NT2/D1 (cell line): ENCODE results near the gene TAF11L8.
"Not testable (repeated sequence)": the region's sequence is repeated elsewhere in the genome, so short reads cannot be mapped to it uniquely, and the experiment has no call there.

Source experiments
- DNase-seq: peaks from one replicate; pipeline ENCODE4 v3.0.0-alpha.2; 2011; ENCODE audit warnings: low read depth, low spot score
- H3K27me3 ChIP-seq: 2 replicates; pipeline ENCODE4 v1.6.0; 2011; ENCODE audit warnings: mild to moderate bottlenecking; ENCODE audit not compliant: insufficient read length, insufficient read depth
- H3K36me3 ChIP-seq: 2 replicates; pipeline ENCODE4 v1.6.1; 2011; ENCODE audit warnings: mild to moderate bottlenecking, low read length, mixed read lengths; ENCODE audit not compliant: insufficient read depth, insufficient read length
- H3K4me1 ChIP-seq: 2 replicates; pipeline ENCODE4 v1.5.1; 2011; ENCODE audit not compliant: insufficient read depth, insufficient read length
- H3K4me3 ChIP-seq: 2 replicates; pipeline ENCODE4 v1.5.1; 2011; ENCODE audit warnings: low read depth; ENCODE audit not compliant: insufficient read length
- H3K9ac ChIP-seq: 2 replicates; pipeline ENCODE4 v1.6.0; 2011; ENCODE audit warnings: low read depth; ENCODE audit not compliant: insufficient read length
- H3K9me3 ChIP-seq: 2 replicates; pipeline ENCODE4 v1.5.1; 2011; ENCODE audit warnings: mild to moderate bottlenecking, low read length; ENCODE audit not compliant: insufficient read depth
- SUZ12 ChIP-seq: IDR thresholded peaks from 2 replicates; pipeline ENCODE4 v1.6.1; 2011; ENCODE audit not compliant: insufficient read length, insufficient read depth; ENCODE audit errors: extremely low read depth
- YY1 ChIP-seq: IDR thresholded peaks from 2 replicates; pipeline ENCODE4 v1.6.1; 2011; ENCODE audit not compliant: insufficient read length, insufficient read depth
- ZNF274 ChIP-seq: IDR thresholded peaks from 2 replicates; pipeline ENCODE4 v1.6.1; 2011; ENCODE audit warnings: mild to moderate bottlenecking, low read depth, low read length

The TAF11L8 gene

DNA sequence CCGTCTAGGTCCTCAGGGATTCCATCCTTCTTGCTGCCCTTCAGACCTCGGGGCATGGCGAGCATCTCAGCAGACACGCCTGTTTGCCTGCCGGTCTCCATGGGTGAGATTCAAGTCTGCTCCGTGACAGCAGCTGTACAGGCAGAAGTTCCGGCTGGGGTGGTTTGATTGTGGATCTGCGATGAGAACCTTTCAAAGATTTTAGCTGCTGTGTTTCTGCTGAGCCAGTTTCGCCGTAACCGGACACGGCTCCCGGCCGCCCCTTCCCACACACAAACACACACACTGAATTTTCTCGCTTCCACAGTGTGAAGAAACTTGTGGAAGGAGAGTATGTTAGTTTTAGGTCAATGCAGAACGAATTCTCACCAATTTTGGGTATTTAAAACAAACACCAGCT, at the start of gene TAF11L8:
TAF11L8 (minus strand) TSS at position 101 of the 400 bp plus-strand sequence.
- H3K27me3 ChIP-seq, H3K4me1 ChIP-seq, H3K4me3 ChIP-seq, H3K9ac ChIP-seq, DNase-seq, H3K36me3 ChIP-seq, H3K9me3 ChIP-seq: not testable (repeated sequence)

DNA sequence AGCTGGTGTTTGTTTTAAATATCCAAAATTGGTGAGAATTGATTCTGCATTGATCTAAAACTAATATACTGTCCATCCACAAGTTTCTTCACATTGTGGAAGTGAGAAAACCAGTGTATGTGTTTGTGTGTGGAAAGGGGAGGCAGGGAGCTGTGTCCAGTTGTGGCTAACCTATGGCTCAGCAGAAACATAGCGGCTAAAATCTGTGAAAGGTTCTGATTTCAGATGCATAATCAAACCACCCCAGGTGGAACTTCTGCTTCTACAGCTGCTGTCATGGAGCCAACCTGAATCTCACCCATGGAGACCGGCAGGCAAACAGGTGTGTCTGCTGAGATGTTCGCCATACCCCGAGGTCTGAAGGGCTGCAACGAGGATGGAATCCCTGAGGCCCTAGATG, 43.4 kb upstream of the TAF11L8 start, which contains the start of gene TAF11L14:
TAF11L14 (plus strand) TSS at position 301 of the 400 bp plus-strand sequence.
- no peak for TF ChIP-seq SUZ12
- TF ChIP-seq ZNF274, result no peak
- TF ChIP-seq YY1, result no peak
- H3K36me3 ChIP-seq, result no peaks in the 10 kb centered on the region
- H3K4me3 ChIP-seq, result no peak within 1 kb of the TSS
- H3K9ac ChIP-seq, result no peak within 1 kb of the TSS
- no peak for DNase-seq
- no peaks in the 10 kb centered on the region for H3K27me3 ChIP-seq
- no peaks in the 10 kb centered on the region for H3K9me3 ChIP-seq
- H3K4me1 ChIP-seq, result no peaks in the 10 kb centered on the region

GRCh38 chr5:17631788-17632187, 41.0 kb upstream of the TAF11L8 start, which contains the start of gene TAF11L13:
Gene TAF11L13 (plus strand): TSS chr5:17632088.
- H3K9ac ChIP-seq, H3K36me3 ChIP-seq, H3K27me3 ChIP-seq, H3K4me3 ChIP-seq, H3K4me1 ChIP-seq, DNase-seq, H3K9me3 ChIP-seq: not testable (repeated sequence)

DNA sequence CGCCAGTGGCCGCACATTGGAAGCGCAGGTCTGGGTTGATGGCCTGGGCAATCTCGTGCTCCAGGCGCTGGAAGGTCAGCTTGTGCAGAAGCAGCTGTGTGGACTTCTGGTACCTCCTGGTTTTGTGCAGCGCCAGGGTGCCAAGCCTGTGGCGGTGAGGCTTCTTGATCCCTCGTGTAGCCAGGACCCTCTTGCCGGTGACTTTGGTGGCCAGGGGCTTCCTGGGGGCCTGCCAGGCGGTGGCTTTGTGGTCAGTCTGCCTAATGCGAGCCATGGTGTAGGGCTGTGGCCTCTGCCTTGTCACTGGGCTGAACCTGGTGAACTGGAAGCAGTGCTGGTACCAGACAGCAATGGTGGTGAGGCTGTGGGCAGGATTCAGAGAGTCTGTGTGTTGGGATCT, 34.9 kb upstream of the TAF11L8 start:
- no peak for TF ChIP-seq SUZ12
- TF ChIP-seq ZNF274, result no peak
- no peak for TF ChIP-seq YY1
- H3K4me1 ChIP-seq, result no peaks in the 10 kb centered on the region
- H3K9ac ChIP-seq, result no peak overlapping the region
- no peak for DNase-seq
- no peak overlapping the region for H3K4me3 ChIP-seq
- H3K9me3 ChIP-seq, result no peaks in the 10 kb centered on the region
- no peaks in the 10 kb centered on the region for H3K27me3 ChIP-seq
- no peaks in the 10 kb centered on the region for H3K36me3 ChIP-seq

DNA sequence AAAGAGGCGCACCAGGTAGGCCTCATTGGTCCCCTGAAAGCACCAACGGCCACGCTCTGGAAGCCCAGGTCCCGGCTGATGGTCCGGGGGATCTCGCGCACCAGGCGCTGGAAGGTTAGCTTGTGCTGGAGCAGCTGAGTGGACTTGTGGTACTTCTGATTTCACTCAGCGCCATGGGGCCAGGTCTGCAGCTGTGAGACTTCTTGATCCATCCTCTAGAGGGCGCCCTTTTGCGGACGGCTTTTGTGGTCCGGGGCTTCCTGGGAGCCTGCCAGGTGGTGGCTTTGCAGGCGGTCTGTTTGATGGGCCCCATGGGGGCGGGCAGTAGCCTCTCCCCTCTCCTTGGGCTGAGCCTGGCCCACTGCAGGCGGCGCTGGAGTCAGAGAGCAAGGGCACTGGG, 29.9 kb upstream of the TAF11L8 start:
- DNase-seq, result peak; percentile 1
- H3K9ac ChIP-seq, result no peak overlapping the region
- no peaks in the 10 kb centered on the region for H3K27me3 ChIP-seq
- H3K36me3 ChIP-seq, result no peaks in the 10 kb centered on the region
- no peaks in the 10 kb centered on the region for H3K9me3 ChIP-seq
- H3K4me3 ChIP-seq, result no peak overlapping the region
- TF ChIP-seq ZNF274, result no peak
- no peak for TF ChIP-seq YY1
- no peak for TF ChIP-seq SUZ12
- no peaks in the 10 kb centered on the region for H3K4me1 ChIP-seq

- no peaks in the 10 kb centered on the region for H3K36me3 ChIP-seq
- no peaks in the 10 kb centered on the region for H3K9me3 ChIP-seq
- no peak overlapping the region for H3K9ac ChIP-seq
- TF ChIP-seq SUZ12 (no peak), ZNF274 (no peak), YY1 (no peak)
- H3K27me3 ChIP-seq, result no peaks in the 10 kb centered on the region
- DNase-seq, result no peak
- no peak overlapping the region for H3K4me3 ChIP-seq
- no peaks in the 10 kb centered on the region for H3K4me1 ChIP-seq
Observed at GRCh38 chr5:17619354-17619753, 28.6 kb upstream of the TAF11L8 start.

DNA sequence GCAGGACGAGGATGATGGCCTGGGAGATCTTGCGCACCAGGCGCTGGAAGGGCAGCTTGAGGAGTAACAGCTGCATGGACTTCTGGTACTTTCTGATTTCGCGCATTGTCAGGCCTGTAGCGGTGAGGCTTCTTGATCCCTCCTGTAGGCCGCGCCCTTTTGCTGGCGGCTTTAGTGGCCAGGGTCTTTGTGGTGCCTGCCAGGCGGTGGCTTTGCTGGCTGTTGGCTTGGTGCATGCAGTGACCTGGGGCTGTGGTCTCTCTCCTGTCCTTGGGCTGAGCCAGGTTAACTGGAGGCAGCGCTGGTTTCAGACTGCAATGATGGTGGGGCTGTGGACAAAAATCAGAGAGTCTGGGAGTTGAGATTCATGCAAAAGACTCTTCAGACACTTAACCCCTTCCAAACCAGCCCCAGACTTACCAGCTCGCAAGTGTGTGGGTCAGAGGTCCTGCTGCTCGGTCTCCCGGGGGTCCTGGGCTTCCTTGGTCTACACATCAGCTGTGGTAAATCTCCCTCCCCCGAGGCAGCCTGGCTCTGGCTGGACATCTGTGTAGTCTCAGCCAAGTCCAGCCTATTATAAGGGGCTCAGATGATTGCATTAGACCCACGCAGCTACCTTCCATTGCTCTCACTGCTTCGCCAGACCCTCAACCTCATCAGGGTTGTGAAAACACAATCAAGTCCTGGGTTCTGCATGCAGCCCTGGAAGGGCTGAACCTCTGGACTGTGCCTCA, 24.3 kb upstream of the TAF11L8 start:
- H3K4me1 ChIP-seq, result no peaks in the 10 kb centered on the region
- H3K4me3 ChIP-seq, result no peak overlapping the region
- H3K27me3 ChIP-seq, result no peaks in the 10 kb centered on the region
- TF ChIP-seq YY1 (no peak), ZNF274 (no peak), SUZ12 (no peak)
- H3K9me3 ChIP-seq, result no peaks in the 10 kb centered on the region
- H3K9ac ChIP-seq, result no peak overlapping the region
- no peak for DNase-seq
- H3K36me3 ChIP-seq, result no peaks in the 10 kb centered on the region

DNA sequence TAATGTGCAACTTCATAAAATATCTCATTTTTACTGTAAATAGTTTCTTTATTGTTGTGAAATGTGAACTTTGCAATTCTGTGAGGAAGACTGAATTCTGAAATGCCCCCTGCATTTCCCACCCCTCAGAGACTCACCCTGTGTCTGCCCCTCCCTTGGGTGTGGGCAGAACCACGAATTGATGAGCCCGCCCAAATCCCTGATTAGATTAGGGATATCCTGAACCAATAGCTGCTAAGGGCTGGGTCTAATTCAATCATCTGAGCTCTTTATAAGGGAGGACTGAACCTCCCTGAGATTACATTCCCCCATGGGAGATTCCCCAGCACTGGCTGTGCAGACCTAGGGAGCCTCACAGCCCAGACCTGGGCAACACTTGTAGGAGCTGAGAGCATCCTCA, 19.3 kb upstream of the TAF11L8 start, which contains the start of gene TAF11L12:
TAF11L12 (plus strand) TSS at position 301 of the 400 bp plus-strand sequence.
- H3K4me3 ChIP-seq, H3K9me3 ChIP-seq, DNase-seq, H3K27me3 ChIP-seq, H3K4me1 ChIP-seq, H3K9ac ChIP-seq, H3K36me3 ChIP-seq: not testable (repeated sequence)

DNA sequence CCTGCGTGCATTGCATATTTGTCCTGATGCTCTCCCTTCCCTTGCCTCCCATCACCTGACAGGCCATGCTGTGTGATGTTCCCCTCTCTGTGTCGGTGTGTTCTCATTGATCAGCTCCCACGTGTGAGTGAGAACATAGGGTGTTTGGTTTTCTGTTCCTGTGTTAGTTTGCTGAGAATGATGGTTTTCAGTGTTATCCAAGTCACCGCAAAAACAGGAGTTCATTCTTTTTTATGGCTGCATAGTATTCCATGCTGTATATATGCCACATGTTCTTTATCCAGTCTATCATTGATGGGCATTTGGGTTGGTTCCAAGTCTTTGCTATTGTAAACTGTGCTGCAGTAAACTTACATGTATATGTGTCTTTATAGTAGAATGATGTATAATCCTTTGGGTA, 16.7 kb upstream of the TAF11L8 start:
- not testable (repeated sequence) for H3K9ac ChIP-seq, H3K36me3 ChIP-seq

More for the DNA sequence above, 16.7 kb upstream of the TAF11L8 start:
- H3K4me1 ChIP-seq, DNase-seq, H3K4me3 ChIP-seq, H3K9me3 ChIP-seq, H3K27me3 ChIP-seq: not testable (repeated sequence)
